ENCODE measurements around the gene XPC.

The XPC gene

DNA sequence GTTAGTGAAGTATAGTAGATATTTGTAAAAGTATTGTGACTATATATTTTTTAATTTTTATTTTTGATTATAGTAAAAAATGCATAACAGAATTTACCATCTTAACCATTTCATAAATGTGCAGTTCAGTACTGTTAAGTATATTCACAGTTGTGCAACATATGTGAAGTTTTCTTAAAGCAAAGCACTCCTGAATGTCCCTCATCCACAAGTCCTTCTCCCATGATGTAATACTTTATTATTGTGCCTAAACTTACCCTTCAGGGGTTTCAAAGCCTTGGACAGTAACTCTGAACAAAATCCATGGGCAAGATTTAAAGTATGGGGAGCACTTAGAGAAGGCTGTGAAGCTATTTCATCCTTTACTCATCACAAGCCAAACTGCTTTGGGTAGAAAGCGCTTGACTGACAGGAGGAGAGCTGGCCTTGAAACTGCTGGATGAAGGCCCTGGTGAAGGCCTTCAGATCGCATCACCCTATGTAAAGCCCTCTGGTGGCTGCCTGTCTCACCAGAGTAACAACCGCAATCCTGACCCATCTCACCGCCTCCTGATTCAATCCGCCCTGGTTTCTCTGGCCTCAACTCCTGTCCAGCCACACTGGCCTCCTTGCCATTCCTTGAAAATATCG is 28.3 kb upstream of the XPC start:
- no peak for DNase-seq

DNA sequence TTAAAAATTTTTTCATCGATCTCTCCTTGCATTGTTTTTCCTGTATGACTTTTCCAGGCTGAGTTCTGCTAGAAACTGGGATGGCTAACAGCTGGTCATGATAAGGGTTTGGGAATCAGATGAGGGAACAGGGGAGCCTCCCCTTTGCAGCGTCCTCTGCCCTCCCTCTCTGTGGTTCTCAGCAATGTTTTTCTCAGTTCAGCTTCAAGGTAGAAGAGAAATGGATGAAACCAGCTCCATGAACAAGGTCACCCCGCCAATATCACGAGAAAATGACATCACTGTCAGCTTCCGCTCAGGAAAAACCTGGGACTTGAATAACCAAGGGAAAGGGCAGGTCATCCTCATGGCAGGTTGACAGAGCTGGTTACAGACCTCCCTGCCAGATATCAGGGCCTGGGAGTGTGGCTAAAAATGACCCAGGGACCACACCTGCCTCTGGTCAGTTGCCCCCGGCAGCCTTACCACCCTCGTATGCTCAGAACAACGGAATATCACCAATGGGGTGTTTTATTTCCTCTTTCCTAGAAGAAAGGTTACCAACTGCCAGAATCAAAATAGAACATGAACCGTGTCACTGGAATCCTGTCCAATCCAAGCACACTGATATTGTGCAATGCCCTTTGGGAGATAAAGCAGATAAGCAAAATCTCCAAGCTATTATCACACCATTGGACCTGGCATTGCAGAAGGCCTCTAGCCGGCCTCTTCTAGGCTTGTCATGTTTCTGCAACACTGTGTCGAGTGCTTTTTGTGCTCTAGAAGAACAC is 26.3 kb upstream of the XPC start:
- DNase-seq = no peak

DNA sequence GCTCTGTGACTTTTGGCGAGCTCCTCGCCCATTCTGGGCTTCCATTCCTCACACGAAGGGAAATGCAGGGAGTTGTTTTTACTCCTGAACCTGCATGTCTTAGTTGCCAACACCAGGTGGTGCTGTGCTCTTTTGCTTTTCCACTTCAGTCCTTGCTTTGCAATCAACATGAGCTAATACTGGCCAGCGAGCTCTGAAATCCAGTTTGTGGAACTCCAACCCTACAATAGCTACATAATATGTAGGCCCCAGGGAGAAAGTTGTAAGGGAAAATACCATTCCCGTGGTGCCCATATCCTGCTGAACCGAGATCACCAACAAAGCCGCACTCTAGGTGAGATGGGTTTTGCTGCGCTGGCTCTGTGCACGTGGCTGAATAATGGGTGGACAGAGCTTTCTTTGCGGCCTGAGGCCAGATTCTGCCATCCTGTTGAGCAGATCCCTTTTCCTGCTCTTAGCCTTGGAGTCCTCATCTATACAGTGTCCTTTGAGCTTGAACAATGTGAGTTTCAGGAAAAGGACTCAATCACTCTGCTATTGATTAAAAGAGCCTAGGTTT is 25.2 kb upstream of the XPC start:
- DNase-seq = peak; percentile 28

DNA sequence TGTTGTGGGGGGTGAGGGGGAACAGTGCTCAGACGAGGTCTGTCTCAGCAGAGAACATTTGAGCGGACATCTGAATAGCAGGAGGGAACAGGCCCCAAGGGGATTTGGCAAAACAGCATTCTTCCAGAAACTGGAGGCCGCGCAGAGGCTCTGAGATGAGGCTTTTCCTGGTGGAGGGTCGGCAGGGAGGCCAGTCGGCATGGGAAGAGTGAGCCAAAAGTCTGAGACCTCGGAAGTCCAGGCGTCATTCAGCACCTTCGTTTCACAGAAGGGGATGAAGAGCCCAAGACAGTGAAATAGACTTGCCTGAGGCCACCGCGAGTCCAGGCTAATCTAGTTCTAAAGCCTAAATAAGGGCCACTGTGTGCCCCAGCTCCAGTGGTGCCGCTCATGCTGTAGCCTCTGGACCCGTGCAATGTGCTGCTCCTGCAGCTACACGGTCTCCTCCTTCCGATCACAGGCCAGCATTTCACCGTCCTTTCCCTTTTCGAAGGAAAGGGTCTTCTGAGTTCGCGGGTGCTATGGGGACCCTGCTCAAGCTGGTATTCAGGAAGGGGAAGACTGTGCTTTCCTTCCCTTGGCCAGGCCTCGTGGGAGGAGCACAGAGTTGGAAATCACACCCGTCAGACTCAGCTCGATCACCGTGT is 24.6 kb upstream of the XPC start:
- DNase-seq = no peak

DNA sequence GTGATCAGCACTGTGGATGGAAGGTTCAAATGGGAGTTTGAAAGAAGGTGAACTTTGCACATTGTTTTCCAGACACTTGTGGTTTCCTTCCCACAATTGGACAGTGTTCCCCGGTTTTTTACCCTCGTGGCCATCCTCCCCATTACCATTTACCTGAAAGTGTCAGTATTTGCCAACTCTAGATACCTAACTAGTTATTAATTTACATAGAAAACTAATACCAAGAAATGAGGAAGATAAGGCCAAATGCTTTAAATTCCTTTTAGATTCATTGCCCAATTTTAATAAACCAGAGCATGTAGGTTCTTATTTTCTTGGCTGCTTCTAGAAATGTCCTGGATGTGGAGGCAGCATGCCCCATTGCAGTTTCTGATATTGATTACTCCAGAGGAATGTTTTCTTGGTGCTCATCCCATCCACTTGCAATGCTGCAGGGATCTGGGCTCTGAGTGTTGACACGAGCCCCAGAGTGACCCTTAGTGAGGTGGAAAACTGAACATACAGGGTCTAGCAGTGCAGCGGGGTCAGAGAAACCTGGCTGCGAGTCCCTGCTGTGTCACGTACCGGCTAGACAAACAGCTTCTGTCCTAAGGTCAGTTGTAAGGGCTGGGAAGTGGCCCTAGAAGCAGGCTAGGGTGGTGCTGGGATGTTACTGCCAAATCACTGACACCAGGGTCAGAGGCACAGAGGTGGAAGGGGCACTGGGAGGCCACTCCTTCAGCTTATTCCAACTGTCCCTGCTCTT is 23.7 kb upstream of the XPC start:
- no peak for DNase-seq

DNA sequence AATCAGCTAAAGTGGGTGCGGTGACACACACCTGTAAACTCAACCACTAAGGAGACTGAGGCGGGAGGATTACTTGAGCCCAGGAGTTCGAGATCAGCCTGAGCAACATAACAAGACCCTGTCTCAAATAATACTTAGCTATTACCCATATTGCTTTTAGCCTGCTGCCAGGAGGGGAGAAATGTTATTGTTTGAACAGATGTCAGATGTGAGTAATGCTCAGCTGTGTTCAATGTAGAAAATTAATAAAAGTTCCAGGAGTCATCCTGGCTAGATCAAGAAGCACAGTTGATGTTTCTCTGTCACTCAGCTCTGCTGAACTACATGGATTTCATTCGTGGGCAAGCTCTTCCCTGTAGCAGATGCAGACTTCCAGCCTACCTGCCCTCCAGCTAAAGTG is 22.4 kb upstream of the XPC start:
- DNase-seq = no peak

DNA sequence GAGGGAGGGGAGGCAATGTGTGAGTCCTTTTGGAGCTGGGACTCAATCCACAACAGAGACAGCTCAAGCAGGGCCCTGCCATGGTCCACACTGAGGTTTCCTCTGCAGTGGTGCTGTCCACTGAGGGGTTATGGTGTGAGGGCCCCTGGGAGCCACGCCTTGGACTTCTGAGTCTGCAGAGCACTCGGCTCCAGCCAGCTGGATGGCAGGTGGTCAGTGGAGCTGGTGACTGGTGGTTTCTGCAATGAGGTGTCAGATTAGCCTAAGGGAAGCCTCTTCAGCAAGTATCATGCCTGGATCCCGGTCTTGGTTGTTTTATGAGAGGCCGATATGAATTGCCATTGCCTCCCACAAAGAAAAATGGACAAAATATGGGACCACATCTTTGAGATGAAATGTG is 21.9 kb upstream of the XPC start:
- DNase-seq = no peak

DNA sequence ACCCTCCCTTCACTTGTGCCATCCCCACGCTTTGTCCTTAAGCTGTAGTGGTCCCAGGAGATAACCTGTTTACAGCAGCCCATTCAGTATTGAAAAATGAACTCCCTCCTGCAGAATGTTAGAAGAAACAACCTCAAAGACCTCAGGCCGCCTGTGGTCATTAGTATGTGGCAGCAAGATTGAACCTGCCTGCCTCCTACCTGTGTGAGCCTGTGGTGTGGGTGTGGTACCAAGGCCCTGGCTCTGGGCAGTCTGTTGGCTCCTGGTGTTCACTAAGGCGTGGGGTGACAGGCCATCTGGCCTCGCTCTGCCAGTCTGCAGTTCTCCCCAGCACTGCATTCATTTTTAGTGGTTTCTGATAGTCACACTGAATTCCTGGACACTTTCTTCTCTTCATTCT is 21.2 kb upstream of the XPC start:
- no peak for DNase-seq

DNA sequence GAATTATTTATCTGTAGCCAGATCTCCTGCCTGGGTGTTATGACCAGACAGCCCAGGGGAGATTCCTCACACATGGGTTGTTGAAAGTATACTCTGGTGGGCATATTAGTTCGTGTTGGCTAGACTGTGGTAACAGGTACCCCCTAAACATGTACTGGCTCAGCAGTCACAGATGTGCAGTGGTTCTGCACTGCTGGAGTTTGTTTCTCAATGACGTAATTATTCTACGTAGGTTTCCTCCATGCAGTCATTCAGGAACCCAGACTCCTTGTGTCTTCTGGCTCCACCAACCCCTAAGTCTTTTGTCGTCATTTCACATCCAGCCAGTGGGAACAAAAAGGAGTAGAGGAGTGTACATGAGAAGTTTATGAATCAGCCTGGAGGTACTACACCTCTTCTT is 16.5 kb upstream of the XPC start:
- DNase-seq = no peak

DNA sequence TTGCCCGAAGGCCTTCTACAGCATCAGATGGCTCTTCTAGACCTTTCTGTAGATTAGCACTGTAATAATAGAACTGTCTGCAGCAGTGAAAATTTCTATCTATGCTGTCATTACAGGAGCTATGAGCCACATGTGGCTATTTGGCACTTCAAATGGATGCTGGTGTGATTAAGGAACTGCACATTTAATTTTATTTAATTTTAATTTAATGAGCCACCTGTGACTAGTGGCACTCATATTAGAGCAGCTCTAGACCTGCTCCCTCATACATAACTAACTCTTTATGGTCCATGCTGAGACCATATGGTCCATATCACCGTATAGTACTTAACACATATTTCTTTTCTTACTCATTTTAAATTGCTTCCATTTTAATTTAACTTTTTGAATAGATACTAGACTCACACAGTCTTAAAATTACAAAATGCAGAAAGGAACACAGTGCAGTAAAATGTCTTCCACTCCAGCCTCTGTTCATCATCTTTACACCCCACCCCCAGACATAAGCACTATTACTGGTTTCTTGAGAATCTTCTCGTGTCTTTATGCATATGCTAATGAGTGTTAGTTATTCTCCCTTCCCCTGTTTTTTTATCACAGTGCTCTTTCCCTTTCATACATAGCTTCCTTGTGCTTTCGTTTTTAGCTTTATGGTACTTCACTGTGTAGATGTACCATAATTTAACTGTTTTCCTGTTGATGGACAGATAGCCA is 9.8 kb upstream of the XPC start:
- no peak for DNase-seq

DNA sequence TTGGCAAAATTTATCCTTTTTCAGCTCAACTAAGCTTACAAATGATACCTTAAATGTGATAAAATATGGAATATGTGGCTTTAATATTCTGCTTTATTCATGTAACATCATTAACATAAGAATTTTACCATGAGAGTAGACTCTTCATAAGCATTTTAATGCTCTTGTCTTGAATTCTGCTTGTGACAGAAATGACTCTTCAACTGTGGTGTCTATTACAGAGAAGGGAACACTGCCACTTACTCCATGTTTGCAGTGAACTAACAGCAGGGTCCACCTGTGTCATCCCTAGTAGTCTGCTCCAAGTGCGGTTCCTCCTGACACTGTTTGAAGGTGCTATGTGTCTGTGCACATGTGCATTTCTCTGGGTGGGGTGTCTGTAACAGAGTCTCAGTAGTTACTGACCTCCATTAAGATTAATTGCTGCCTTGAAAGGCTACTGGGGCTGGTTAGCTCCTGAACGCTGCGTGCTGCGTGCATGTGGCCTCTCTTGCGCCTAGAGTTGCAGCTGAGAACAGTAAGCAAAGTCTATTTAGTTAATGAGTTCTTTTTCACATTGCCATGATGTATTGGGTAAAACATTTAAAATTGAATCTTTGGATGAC is 8.6 kb upstream of the XPC start:
- DNase-seq = no peak

DNA sequence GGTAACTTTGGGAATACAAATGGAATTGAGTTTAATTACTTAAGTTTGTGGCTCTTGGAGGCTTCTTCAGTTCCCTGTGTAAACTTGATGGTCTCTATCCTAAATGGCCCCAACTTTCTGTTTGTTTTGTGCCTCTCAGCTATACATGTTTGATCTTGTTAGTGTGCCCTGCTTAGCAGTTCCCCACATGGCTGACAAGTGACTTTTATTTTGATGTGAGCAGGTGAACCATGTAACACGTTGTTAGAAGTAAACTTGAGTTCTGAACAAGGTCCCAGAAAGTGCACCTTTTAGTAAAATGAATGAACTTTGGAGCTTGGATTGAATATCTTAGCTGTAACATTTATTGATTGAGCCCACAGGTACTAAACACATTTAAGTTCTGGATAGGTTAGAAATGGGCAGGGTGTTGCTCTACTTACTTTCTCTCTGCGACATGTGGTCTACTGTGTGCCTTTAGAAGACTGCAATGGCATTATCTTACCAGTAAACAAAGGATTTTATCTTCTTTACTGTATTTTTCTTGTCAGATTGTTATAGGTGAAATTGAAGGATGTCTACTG is 4.7 kb upstream of the XPC start:
- no peak for DNase-seq

DNA sequence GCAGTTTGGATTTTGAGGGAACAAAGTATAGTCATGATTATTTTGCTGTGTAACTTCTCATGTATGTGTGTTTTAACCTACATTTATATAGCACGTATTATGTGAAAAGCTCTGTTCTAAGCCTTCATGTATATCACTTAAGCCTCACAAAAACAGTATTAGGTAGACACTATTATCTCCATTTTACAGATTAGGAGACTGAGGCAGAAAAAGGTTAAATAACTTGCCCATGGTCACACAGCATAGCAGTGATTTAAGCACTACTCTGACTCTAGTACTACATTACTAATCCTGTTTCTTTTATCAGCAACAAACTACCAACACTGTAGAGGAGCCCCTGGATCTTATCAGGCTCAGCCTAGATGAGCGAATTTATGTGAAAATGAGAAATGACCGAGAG is 2.9 kb upstream of the XPC start:
- no peak for DNase-seq

DNA sequence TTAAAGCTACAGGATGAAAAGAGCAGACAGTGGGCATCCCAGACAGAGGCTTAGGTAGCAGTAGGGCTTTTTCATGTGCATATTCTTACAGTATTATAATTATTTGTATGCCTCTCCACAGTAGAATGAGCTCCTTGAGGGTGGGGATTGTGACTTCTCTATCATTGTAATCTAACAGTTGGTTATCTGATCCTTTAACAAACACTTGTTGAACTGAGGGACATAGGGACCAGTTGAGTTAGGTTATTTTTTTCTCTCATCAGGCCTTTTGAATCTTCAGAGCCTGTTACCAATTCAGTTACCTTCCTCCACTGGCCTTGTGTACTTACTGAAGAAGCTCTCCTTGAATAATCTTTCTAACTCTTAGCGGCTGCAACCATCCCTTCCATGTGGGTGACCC is 1.4 kb upstream of the XPC start:
- DNase-seq = no peak

DNA sequence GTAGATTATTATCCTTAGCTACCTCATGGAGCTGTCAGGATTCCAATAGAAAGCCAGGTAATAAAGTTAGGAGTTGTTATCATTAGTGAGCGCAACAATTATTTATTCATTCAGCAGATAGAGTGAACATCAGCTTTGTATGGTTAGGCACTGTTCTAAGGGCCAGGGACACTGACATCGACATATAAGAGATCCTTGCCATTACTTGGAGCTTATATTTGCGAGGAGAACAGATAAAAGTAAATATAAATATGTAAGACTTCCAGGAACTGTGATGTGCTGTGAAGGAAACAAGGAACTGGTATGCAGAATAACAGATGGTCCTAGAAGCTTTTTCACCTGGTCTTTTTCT is 689 bp upstream of the XPC start:
- no peak for DNase-seq

DNA sequence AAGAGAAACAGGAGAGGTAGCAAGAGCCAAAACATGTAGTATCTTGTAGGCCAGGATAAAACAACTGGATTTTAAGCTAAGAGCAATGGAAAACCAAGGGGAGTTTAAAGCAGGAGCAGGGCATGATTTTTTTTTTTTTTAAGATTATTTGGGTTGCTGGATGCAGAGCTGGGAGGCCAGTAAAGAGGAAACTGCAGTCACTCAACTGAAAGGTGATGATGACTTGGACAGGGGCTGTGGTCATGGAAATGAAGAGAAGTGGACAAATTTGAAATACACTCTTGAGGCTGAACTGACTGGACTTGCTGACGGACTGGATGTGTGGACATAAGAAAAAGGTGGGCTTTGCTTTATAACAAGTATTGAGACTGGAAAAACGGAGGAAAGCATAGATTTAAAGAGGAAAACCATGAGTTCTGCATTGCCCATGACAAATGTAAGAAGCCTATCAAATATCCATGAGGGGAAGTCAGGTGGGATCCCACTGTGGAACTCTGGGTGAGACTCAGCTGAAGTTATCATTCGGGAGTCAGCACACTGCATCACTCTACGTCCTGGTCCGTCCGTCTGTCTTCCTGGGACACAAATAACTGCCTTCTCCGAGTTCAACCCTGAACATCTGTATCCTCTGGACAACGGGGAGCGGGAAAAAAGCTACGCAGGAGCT is 688 bp downstream of the XPC start:
- no peak for DNase-seq

DNA sequence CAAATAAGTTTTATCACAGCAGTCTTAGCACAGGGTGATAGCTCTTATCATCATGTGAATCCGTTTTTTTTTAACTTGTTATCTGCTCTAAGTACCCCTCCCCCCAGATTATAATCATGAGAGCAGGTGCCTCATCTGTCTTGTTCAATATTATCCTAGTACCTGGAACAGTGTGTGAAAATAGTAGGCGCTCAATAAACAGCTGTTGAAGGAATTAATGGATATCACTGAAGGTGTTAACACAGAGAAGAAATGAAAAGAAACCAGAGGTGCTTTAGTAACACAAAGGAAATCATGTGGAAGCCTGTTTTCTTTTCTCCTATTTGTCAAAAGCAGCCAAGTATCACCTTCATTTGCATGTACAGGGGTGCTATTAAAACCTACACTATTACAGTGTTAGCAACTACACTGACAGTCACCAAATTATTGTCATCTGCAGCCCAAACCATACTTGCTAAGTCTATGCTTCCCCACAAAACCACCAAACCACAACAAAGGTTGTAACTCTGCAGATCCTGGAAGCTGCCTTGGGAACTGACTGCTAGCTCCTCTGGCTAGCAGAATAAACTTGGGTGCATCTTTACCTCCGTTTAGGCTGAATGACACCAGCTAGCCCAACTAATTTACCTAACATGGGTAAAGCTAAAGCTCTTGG is 2.9 kb downstream of the XPC start:
- DNase-seq = no peak

DNA sequence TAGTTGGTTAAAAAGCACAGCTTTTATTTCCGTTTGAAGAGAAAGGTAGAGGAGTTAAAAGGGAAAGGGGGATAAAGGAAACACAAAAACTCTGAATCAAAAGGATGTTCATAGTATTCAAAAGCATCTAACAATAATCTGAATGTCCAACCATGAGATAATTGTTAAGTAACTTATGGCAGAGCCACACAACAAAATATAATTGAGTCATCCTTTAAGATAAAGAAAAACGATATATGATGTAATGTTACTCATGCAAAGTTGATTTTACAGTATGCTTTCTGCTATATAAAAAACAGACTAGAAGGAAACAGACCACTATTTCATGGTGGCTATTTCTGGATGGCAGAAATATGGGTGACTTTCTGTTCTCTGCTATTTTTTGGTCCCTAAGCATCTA is 3.9 kb downstream of the XPC start:
- no peak for DNase-seq

DNA sequence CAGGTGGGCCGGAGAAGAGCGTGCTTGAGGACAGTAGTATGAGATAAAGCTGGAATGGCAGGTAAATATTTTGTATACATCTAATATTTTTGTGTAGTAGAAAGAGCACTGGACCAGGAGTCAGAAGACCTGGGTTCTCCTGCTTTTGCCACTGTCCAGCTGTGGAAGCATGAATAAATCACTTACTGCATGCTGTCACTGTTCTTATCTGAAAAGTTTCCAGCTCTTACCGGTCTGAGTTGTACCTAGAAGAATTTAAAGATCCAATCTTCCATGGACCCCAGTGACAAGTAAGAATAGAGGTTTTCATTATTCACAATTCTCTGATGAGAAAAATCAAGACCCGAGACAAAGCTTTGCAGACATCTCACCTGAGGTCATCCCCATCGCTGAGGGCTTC is 5.9 kb downstream of the XPC start:
- no peak for DNase-seq

DNA sequence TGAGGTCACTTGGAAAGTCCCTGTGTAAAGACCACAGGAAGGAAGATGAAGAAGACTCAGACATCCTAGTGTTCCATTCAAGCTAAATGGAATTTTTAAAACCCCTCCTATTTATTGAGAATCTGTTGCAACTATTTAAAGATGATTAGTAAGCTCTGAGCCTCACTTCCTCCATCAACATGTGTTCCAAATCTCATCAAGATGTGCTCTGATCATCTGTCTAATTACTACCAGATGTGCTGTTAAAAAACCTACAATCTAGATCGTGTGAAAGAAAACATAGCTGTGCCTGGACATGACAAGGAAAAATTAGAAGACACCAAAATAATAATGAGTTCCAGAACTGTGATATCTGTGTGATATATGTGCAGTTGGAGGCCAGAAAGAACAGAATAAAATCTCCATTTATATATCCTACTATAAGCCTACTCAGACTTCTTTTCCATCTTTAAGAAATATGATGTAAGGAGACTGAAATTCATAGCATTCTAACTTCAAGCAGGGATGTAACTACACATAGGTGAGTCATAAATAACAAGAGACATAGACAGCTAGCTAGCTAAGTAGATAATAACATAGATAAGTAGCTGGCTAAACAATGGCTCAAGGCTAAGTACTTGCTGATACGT is 7.8 kb downstream of the XPC start:
- no peak for DNase-seq
